SU-DHL-6 (cell line): Measurements from ENCODE around the gene SUSD2.

ENCODE experiments used
- H2AFZ ChIP-seq: fragments of 200-600 bp; sonication (generic); 2 replicates; pipeline ENCODE4 v1.6.1; 2014; ENCODE audit warnings: low read depth, mild to moderate bottlenecking, moderate library complexity, mixed read lengths, antibody characterized with exemption, low read length; ENCODE audit not compliant: severe bottlenecking
- H3F3A ChIP-seq: fragments of 200-600 bp; shearing (Covaris generic); 2 replicates; pipeline ENCODE4 v1.6.0; 2016; ENCODE audit warnings: antibody characterized with exemption, mild to moderate bottlenecking; ENCODE audit not compliant: insufficient read depth
- H3K27ac ChIP-seq: fragments of 200-600 bp; sonication (generic); 2 replicates; pipeline ENCODE4 v1.5.1; 2016; ENCODE audit warnings: low read depth, mild to moderate bottlenecking, low read length, moderate library complexity, mixed read lengths
- H3K27me3 ChIP-seq: fragments of 200-600 bp; sonication (generic), shearing (Covaris generic); 2 replicates; pipeline ENCODE4 v1.6.0; 2014; ENCODE audit warnings: mild to moderate bottlenecking, low read length
- H3K36me3 ChIP-seq: fragments of 200-600 bp; sonication (generic); 2 replicates; pipeline ENCODE4 v1.6.1; 2014; ENCODE audit warnings: mild to moderate bottlenecking, low read length, mixed read lengths
- H3K4me2 ChIP-seq: fragments of 300-600, 200-600 bp; shearing (Covaris generic), sonication (generic); 2 replicates; pipeline ENCODE4 v1.6.0; 2014; ENCODE audit warnings: low read length, low read depth, mild to moderate bottlenecking; ENCODE audit not compliant: poor library complexity, severe bottlenecking
- H3K4me3 ChIP-seq: fragments of 200-600 bp; sonication (generic); 2 replicates; pipeline ENCODE4 v1.5.1; 2014; ENCODE audit warnings: antibody characterized with exemption, low read length, mild to moderate bottlenecking, mixed read lengths; ENCODE audit not compliant: insufficient read depth, poor library complexity, severe bottlenecking
- H3K79me2 ChIP-seq: fragments of 200-600 bp; sonication (generic); 2 replicates; pipeline ENCODE4 v1.6.1; 2014; ENCODE audit warnings: mild to moderate bottlenecking, low read length, moderate library complexity; ENCODE audit not compliant: insufficient read depth
- H3K9ac ChIP-seq: fragments of 200-600 bp; sonication (generic); 2 replicates; pipeline ENCODE4 v1.7.0; 2014; ENCODE audit warnings: mild to moderate bottlenecking, low read length
- H3K9me2 ChIP-seq: fragments of 200-600 bp; sonication (generic); replicated peaks from 2 replicates; pipeline ENCODE4 v1.6.1; 2014; ENCODE audit warnings: low read length; ENCODE audit not compliant: insufficient read depth
- H3K9me3 ChIP-seq: fragments of 200-600 bp; sonication (generic); 2 replicates; pipeline ENCODE4 v1.6.1; 2014; ENCODE audit warnings: low read length, mixed read lengths; ENCODE audit not compliant: insufficient read depth
- H4K20me1 ChIP-seq: fragments of 200-600 bp; sonication (generic); 2 replicates; pipeline ENCODE4 v1.6.1; 2014; ENCODE audit warnings: low read depth, mild to moderate bottlenecking, antibody characterized with exemption, low read length, moderate library complexity, mixed read lengths
- EZH2phosphoT487 ChIP-seq: fragments of 200-600 bp; sonication (generic), shearing (Covaris generic); conservative IDR thresholded peaks from 2 replicates; pipeline ENCODE4 v1.6.1; 2018; ENCODE audit warnings: mild to moderate bottlenecking, antibody characterized with exemption, low read length, moderate library complexity, mixed read lengths
- TF ChIP-seq, protein P1 (sequence below): fragments of 200-600 bp; sonication (generic); IDR thresholded peaks from one replicate; pipeline ENCODE4 v1.5.1; 2017; ENCODE audit warnings: antibody characterized with exemption, mild to moderate bottlenecking, low read length, moderate library complexity; ENCODE audit not compliant: insufficient read depth, poor library complexity, severe bottlenecking

SUSD2 gene

DNA sequence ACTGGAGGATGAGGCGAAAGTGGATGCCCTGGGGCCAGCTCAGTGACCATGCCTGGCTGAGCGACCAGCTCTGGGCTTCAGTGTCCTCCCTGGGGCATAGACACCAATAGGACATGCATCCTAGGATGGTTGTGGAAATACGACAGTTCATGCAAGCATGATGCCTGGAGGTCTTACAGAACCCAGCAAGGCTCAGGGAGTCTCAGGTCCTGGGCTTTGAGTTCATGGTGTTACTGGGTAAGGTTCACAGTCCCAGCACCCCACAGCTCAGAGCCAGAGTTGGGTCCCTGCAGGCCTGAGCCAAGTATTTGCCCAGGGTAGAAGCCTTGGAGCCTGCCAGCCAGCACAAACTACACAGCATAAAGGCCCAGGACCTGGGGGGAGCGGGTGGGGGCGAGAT is 4.2 kb upstream of the SUSD2 start:
- Histone ChIP-seq H2AFZ (no peak overlapping the region), H3K4me2 (no peak overlapping the region), H3K4me3 (no peak overlapping the region), H3K36me3 (no peaks in the 10 kb centered on the region), H3K79me2 (no peaks in the 10 kb centered on the region), H3K27me3 (no peaks in the 10 kb centered on the region), H3F3A (no peaks in the 10 kb centered on the region), H4K20me1 (no peaks in the 10 kb centered on the region), H3K27ac (no peak overlapping the region), H3K9me2 (no peaks in the 10 kb centered on the region), H3K9me3 (no peaks in the 10 kb centered on the region), H3K9ac (no peak overlapping the region)
- TF ChIP-seq, protein P1, sequence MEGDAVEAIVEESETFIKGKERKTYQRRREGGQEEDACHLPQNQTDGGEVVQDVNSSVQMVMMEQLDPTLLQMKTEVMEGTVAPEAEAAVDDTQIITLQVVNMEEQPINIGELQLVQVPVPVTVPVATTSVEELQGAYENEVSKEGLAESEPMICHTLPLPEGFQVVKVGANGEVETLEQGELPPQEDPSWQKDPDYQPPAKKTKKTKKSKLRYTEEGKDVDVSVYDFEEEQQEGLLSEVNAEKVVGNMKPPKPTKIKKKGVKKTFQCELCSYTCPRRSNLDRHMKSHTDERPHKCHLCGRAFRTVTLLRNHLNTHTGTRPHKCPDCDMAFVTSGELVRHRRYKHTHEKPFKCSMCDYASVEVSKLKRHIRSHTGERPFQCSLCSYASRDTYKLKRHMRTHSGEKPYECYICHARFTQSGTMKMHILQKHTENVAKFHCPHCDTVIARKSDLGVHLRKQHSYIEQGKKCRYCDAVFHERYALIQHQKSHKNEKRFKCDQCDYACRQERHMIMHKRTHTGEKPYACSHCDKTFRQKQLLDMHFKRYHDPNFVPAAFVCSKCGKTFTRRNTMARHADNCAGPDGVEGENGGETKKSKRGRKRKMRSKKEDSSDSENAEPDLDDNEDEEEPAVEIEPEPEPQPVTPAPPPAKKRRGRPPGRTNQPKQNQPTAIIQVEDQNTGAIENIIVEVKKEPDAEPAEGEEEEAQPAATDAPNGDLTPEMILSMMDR, result no peak
- no peak for TF ChIP-seq EZH2phosphoT487

DNA sequence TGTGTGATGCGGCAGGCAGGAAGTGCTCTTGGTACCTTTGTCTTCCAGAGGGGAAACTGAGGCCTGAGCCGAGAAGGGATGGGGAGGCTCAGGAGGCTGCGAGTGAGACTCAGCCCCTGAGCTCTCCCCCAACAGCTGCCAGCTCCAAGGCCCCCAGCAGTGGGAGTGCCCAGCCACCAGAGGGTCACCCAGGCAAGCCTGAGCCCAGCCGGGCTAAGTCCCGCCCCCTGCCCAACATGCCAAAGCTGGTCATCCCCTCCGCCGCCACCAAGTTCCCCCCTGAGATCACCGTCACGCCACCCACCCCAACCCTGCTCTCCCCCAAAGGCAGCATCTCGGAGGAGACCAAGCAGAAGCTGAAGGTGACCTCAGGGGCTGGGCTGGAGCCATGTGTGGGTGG is 3.8 kb upstream of the SUSD2 start:
- Histone ChIP-seq H3K27me3 (no peaks in the 10 kb centered on the region), H3K79me2 (no peaks in the 10 kb centered on the region), H3K4me2 (no peak overlapping the region), H4K20me1 (no peaks in the 10 kb centered on the region), H3K27ac (no peak overlapping the region), H3K9me2 (no peaks in the 10 kb centered on the region), H3K9ac (no peak overlapping the region), H2AFZ (no peak overlapping the region), H3K36me3 (no peaks in the 10 kb centered on the region), H3K4me3 (no peak overlapping the region), H3K9me3 (no peaks in the 10 kb centered on the region), H3F3A (no peaks in the 10 kb centered on the region)
- TF ChIP-seq, protein P1, result no peak
- TF ChIP-seq EZH2phosphoT487, result no peak

DNA sequence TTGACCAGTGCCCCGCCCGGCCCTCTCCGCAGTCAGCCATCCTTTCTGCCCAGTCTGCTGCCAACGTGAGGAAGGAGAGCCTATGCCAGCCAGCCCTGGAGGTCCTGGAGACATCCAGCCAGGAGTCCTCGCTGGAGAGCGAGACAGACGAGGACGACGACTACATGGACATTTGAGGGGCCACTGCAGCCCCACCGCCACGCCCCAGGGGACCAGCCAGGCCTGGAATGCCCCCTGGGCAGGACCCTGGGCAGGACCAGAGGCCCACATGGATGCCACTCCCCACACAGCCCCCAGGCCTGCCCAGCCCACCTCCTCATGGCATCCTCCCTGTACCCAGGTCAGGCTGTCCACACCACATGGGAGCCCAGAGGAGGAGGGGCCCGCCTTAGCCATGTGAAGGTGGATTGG is 3.3 kb upstream of the SUSD2 start:
- H3K36me3 ChIP-seq, result no peaks in the 10 kb centered on the region
- H3K9ac ChIP-seq, result no peak overlapping the region
- no peak overlapping the region for H3K4me3 ChIP-seq
- H2AFZ ChIP-seq, result no peak overlapping the region
- no peaks in the 10 kb centered on the region for H3K9me3 ChIP-seq
- H3K79me2 ChIP-seq, result no peaks in the 10 kb centered on the region
- TF ChIP-seq, protein P1, result no peak
- TF ChIP-seq EZH2phosphoT487, result no peak
- H3K27ac ChIP-seq, result no peak overlapping the region
- no peaks in the 10 kb centered on the region for H3F3A ChIP-seq
- no peak overlapping the region for H3K4me2 ChIP-seq
- no peaks in the 10 kb centered on the region for H3K27me3 ChIP-seq
- no peaks in the 10 kb centered on the region for H4K20me1 ChIP-seq
- H3K9me2 ChIP-seq, result no peaks in the 10 kb centered on the region
